Activated T-cell treated with anti-CD3 and anti-CD28 coated beads for 1 hour (primary cell): ENCODE measurements around the gene ADARB1.

Source experiments
- DNase-seq: peaks from one replicate; pipeline ENCODE4 v3.0.0-alpha.2; 2020; ENCODE audit warnings: low read depth

ADARB1 gene

GRCh38 chr21:45169682-45170081 is 95.3 kb downstream of the ADARB1 start:
- DNase-seq, result no peak

- no peak for DNase-seq
Measured at GRCh38 chr21:45170987-45171386, 96.6 kb downstream of the ADARB1 start.

- DNase-seq, result no peak
Measured at GRCh38 chr21:45172420-45172819, 98.0 kb downstream of the ADARB1 start.

GRCh38 chr21:45175326-45176095 is 101.1 kb downstream of the ADARB1 start:
- DNase-seq, result no peak

GRCh38 chr21:45176141-45176540 is 101.8 kb downstream of the ADARB1 start:
- DNase-seq, result no peak

GRCh38 chr21:45177039-45177438 is 102.7 kb downstream of the ADARB1 start:
- no peak for DNase-seq

- no peak for DNase-seq
Measured at GRCh38 chr21:45178070-45178608, 103.8 kb downstream of the ADARB1 start.

- DNase-seq, result no peak
Measured at GRCh38 chr21:45178971-45179370, 104.6 kb downstream of the ADARB1 start.

- DNase-seq, result no peak
Measured at GRCh38 chr21:45179568-45180245, 105.3 kb downstream of the ADARB1 start.

- DNase-seq, result no peak
Measured at GRCh38 chr21:45180246-45180599, 105.8 kb downstream of the ADARB1 start.

- DNase-seq, result no peak
Measured at GRCh38 chr21:45182958-45183357, 108.6 kb downstream of the ADARB1 start.

GRCh38 chr21:45183852-45184251 is 109.5 kb downstream of the ADARB1 start:
- no peak for DNase-seq

GRCh38 chr21:45184869-45185268 is 110.5 kb downstream of the ADARB1 start:
- no peak for DNase-seq

GRCh38 chr21:45186709-45187108 is 112.3 kb downstream of the ADARB1 start:
- no peak for DNase-seq

GRCh38 chr21:45187646-45188045 is 113.3 kb downstream of the ADARB1 start:
- no peak for DNase-seq

- no peak for DNase-seq
Measured at GRCh38 chr21:45190013-45190412, 115.6 kb downstream of the ADARB1 start.

GRCh38 chr21:45192332-45192731 is 118.0 kb downstream of the ADARB1 start:
- no peak for DNase-seq

GRCh38 chr21:45196620-45197019 is 122.2 kb downstream of the ADARB1 start:
- no peak for DNase-seq

GRCh38 chr21:45199201-45199600 is 124.8 kb downstream of the ADARB1 start:
- DNase-seq, result no peak

GRCh38 chr21:45200031-45200430 is 125.7 kb downstream of the ADARB1 start:
- DNase-seq, result no peak

GRCh38 chr21:45200581-45201296 is 126.4 kb downstream of the ADARB1 start:
- no peak for DNase-seq

GRCh38 chr21:45202344-45202743 is 128.0 kb downstream of the ADARB1 start:
- no peak for DNase-seq

- no peak for DNase-seq
Measured at GRCh38 chr21:45202889-45203288, 128.5 kb downstream of the ADARB1 start.
